HepG2 (cell line): ENCODE results near the gene ZFHX3. TPM values are rescaled to one million over a fixed set of nuclear protein-coding genes. Genes with fewer than 3 reads are reported as not detected.

Source experiments
- ATAC-seq: fragments of 200-7000 bp; cut with Tn5 transposase; 3 replicates; pipeline ENCODE4 v1.9.1; 2020; ENCODE audit warnings: mild to moderate bottlenecking, moderate library complexity
- BruUV-seq: library from RNA; stranded (reverse); fragments of 400-500 nt; replicated peaks from 2 replicates; lab custom pipeline; 2021; lab: Mats Ljungman, UMichigan
- CTCF ChIA-PET: fragments of 300-600 bp; formaldehyde crosslinking; extraction: SDS; loops from one replicate; lab custom pipeline; 2021; ENCODE audit warnings: low total read pairs, inconsistent platforms, low intra/inter-chr PET ratio; lab: Yijun Ruan, JAX
- POLR2A ChIA-PET: fragments of 350-600 bp; sonication (Branson Sonifier 250); formaldehyde crosslinking; loops from one replicate; lab custom pipeline; 2020; ENCODE audit warnings: antibody characterized with exemption, inconsistent platforms; lab: Yijun Ruan, JAX
- DNase-seq: peaks from one replicate; pipeline ENCODE4 v3.0.0-alpha.2; 2015; ENCODE audit warnings: low spot score
- FAIRE-seq: peaks from 3 replicates; lab custom pipeline; 2011; peaks lifted over from hg19 to GRCh38; lab: Jason Lieb, UNC
- H2AFZ ChIP-seq: one replicate; pipeline ENCODE4 v1.6.1; 2011; ENCODE audit warnings: low read length, inconsistent platforms
- H3K27ac ChIP-seq: fragments of 300-600 bp; 3 replicates; pipeline ENCODE4 v1.8.0; 2011; ENCODE audit warnings: mixed run types, mild to moderate bottlenecking, mixed read lengths, low read length, inconsistent platforms; ENCODE audit not compliant: insufficient read depth; ENCODE audit errors: extremely low read length
- H3K27me3 ChIP-seq, 2 experiments: fragments of 200-600 bp in 1 of 2; 2 replicates in 1 of 2; 3 replicates in 1 of 2; pipeline versions ENCODE4 v1.6.0 to v1.8.0; 2011; ENCODE audit warnings: low read length in 2 of 2, mild to moderate bottlenecking in 2 of 2, moderate library complexity in 2 of 2, inconsistent platforms in 1 of 2; ENCODE audit not compliant: insufficient read depth in 2 of 2, control insufficient read depth in 1 of 2
- H3K36me3 ChIP-seq, 2 experiments: fragments of 200-600 bp in 1 of 2; replicated peaks in 1 of 2; 2 replicates in 1 of 2; 3 replicates in 1 of 2; pipeline versions ENCODE4 v1.5.1 to v1.8.0; 2011; ENCODE audit warnings: low read length in 2 of 2, inconsistent platforms in 1 of 2; ENCODE audit not compliant: insufficient read depth in 2 of 2, control insufficient read depth in 1 of 2
- H3K4me1 ChIP-seq: 2 replicates; pipeline ENCODE4 v1.5.1; 2012; ENCODE audit warnings: low read length, inconsistent platforms; ENCODE audit not compliant: insufficient read depth
- H3K4me2 ChIP-seq: 2 replicates; pipeline ENCODE4 v1.6.0; 2011; ENCODE audit warnings: low read depth, low read length, inconsistent platforms
- H3K4me3 ChIP-seq, 3 experiments: fragments of 200-600 bp in 1 of 3; sonication (generic), shearing (Covaris generic) in 1 of 3; replicated peaks in 1 of 3; 2 replicates each; pipeline ENCODE4 v1.5.1; 2011 to 2016; ENCODE audit warnings: low read length in 3 of 3, inconsistent platforms in 2 of 3, low read depth in 2 of 3, mild to moderate bottlenecking in 2 of 3, control low read depth in 1 of 3, mixed read lengths in 1 of 3; ENCODE audit not compliant: insufficient read depth in 1 of 3
- H3K79me2 ChIP-seq: one replicate; pipeline ENCODE4 v1.6.1; 2011; ENCODE audit warnings: low read length, inconsistent platforms; ENCODE audit not compliant: insufficient read depth
- H3K9ac ChIP-seq: 2 replicates; pipeline ENCODE4 v1.6.0; 2011; ENCODE audit warnings: mild to moderate bottlenecking, low read depth, low read length, inconsistent platforms; ENCODE audit not compliant: insufficient read depth
- H3K9me3 ChIP-seq: 2 replicates; pipeline ENCODE4 v1.5.1; 2012; ENCODE audit warnings: mild to moderate bottlenecking, low read length
- H4K20me1 ChIP-seq: 2 replicates; pipeline ENCODE4 v1.6.0; 2011; ENCODE audit warnings: inconsistent platforms, mild to moderate bottlenecking, low read length, moderate library complexity; ENCODE audit not compliant: insufficient read depth
- ERF ChIP-seq: IDR thresholded peaks from 2 replicates; pipeline ENCODE4 v1.6.1; 2018; ENCODE audit warnings: missing biosample characterization, missing genetic modification reagents
- KDM3A ChIP-seq: IDR thresholded peaks from 2 replicates; pipeline ENCODE4 v1.6.1; 2018; ENCODE audit warnings: low read depth, missing compliant biosample characterization
- PAX8 ChIP-seq: sonication (generic); formaldehyde crosslinking; IDR thresholded peaks from 2 replicates; pipeline ENCODE4 v1.8.0; 2022; ENCODE audit warnings: mild to moderate bottlenecking, missing genetic modification reagents, borderline replicate concordance
- ZNF441 ChIP-seq: sonication (generic); formaldehyde crosslinking; IDR thresholded peaks from 2 replicates; pipeline ENCODE4 v1.7.0; 2021; ENCODE audit warnings: missing genetic modification reagents, borderline replicate concordance
- ZNF496 ChIP-seq: sonication (generic); formaldehyde crosslinking; IDR thresholded peaks from 2 replicates; pipeline ENCODE4 v1.8.1; 2023; ENCODE audit warnings: mild to moderate bottlenecking, moderate library complexity, missing genetic modification reagents; ENCODE audit not compliant: insufficient replicate concordance
- WGBS: methylation state at CpG from one replicate; pipeline ENCODE4 v1.1.6; 2017; ENCODE audit warnings: low lambda C conversion rate; 5-methylcytosine and 5-hydroxymethylcytosine counted together
- in situ Hi-C: cut with HindIII; loops from 2 replicates; pipeline ENCODE4 v1.10.0; 2017; ENCODE audit warnings: low pct_unique_long_range_greater_than_20kb; ENCODE audit not compliant: extremely low pct_ligation_motif_present
- intact Hi-C: fragments of 100-400 bp; cut with micrococcal nuclease; formaldehyde crosslinking; loops from one replicate; pipeline ENCODE4 v1.10.0; 2022; ENCODE audit not compliant: unreplicated experiment
- polyA plus RNA-seq, 8 experiments: library from polyadenylated mRNA; depleted of rRNA in 3 of 8; stranded (reverse) in 7 of 8; unstranded in 1 of 8; fragments of >200 nt; fragmentation: Illumina TruSeq in 4 of 8; extraction: Trizol in 4 of 8; gene quantifications; 2 replicates each; pipeline versions ENCODE4 v1.2.1 to v1.2.3, GENCODE V29; 2011 to 2016; ENCODE audit warnings: low read depth in 4 of 8, missing spikeins in 1 of 8, mixed read lengths in 1 of 8; ENCODE audit not compliant: insufficient read depth in 1 of 8
- total RNA-seq, 5 experiments: library from RNA; depleted of rRNA; stranded (reverse); fragments of >200 nt; fragmentation: Illumina TruSeq; extraction: Trizol; gene quantifications; 2 replicates each; pipeline ENCODE4 v1.2.3, GENCODE V29; 2016; ENCODE audit warnings: low read depth in 1 of 5
- TF ChIP-seq, protein P1 (sequence below): IDR thresholded peaks from 2 replicates; pipeline ENCODE4 v1.6.1; 2012; ENCODE audit warnings: inconsistent platforms
- TF ChIP-seq, protein P2 (sequence below): sonication (generic); formaldehyde crosslinking; IDR thresholded peaks from 2 replicates; pipeline ENCODE4 v1.5.0; 2020; ENCODE audit warnings: missing genetic modification reagents, mild to moderate bottlenecking, borderline replicate concordance
- TF ChIP-seq, protein P3 (sequence below): sonication (generic); formaldehyde crosslinking; IDR thresholded peaks from 2 replicates; pipeline ENCODE4 v1.4.0; 2020; ENCODE audit warnings: mild to moderate bottlenecking, missing genetic modification reagents
- TF ChIP-seq, protein P4 (sequence below): sonication (generic); formaldehyde crosslinking; IDR thresholded peaks from 2 replicates; pipeline ENCODE4 v1.4.0; 2020; ENCODE audit warnings: mild to moderate bottlenecking, missing genetic modification reagents

Gene ZFHX3
- total and polyA plus RNA-seq, 2 of the 13 experiments (the other 11 are each of a cell fraction or from before 2014, with no cell fraction given), result 5.0 to 6.0 TPM

DNA sequence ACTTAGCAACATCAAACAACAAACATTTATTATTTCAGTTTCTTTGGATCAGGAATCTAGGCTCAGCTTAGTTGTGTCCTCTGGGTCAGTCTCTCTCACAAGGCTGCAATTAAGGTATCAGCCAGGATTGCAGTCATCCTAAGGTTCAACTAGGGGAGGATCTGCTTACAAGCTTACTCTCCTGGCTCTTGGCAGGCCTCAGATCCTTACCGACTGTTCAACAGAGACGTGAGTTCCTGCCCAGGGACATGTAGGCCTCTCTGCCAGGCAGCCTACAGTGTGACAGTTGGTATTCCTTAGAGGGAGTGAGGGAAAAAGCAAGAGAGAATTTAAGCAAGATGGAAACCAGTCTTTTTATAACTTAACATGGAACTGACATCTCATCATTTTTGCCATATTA, 294.0 kb downstream of the ZFHX3 start:
- 84% methylated on average over 2 of the region's 2 CpGs for WGBS
- Histone ChIP-seq H3K4me1 (no peaks in the 10 kb centered on the region), H3K4me3 (no peak overlapping the region), H4K20me1 (no peaks in the 10 kb centered on the region), H3K27ac (no peak overlapping the region), H3K9ac (no peak overlapping the region), H3K9me3 (no peaks in the 10 kb centered on the region), H3K27me3 (no peaks in the 10 kb centered on the region), H3K36me3 (no peaks in the 10 kb centered on the region), H3K79me2 (no peaks in the 10 kb centered on the region), H3K4me2 (no peak overlapping the region), H2AFZ (no peak overlapping the region)
- no peak for DNase-seq
- in situ Hi-C loops (no loop called here), intact Hi-C loops (no loop called here)
- no peak for ATAC-seq
- POLR2A ChIA-PET, result no interaction called here
- no TSS peak for BruUV-seq
- CTCF ChIA-PET, result no interaction called here
- FAIRE-seq, result no peak
- TF ChIP-seq, protein P1, sequence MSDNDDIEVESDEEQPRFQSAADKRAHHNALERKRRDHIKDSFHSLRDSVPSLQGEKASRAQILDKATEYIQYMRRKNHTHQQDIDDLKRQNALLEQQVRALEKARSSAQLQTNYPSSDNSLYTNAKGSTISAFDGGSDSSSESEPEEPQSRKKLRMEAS, result no peak
- TF ChIP-seq ZNF441 (CRISPR knock-in tag), result no peak
- no peak for TF ChIP-seq PAX8 (CRISPR knock-in tag)
- TF ChIP-seq ZNF496, result no peak
- TF ChIP-seq, protein P2, sequence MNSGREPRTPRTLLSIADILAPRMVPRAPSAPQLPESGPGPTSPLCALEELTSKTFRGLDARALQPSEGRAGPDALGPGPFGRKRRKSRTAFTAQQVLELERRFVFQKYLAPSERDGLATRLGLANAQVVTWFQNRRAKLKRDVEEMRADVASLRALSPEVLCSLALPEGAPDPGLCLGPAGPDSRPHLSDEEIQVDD (CRISPR knock-in tag), result no peak
- TF ChIP-seq, protein P3, sequence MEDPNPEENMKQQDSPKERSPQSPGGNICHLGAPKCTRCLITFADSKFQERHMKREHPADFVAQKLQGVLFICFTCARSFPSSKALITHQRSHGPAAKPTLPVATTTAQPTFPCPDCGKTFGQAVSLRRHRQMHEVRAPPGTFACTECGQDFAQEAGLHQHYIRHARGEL (CRISPR knock-in tag), result no peak
- TF ChIP-seq ERF (CRISPR knock-in tag), result no peak
- TF ChIP-seq, protein P4, sequence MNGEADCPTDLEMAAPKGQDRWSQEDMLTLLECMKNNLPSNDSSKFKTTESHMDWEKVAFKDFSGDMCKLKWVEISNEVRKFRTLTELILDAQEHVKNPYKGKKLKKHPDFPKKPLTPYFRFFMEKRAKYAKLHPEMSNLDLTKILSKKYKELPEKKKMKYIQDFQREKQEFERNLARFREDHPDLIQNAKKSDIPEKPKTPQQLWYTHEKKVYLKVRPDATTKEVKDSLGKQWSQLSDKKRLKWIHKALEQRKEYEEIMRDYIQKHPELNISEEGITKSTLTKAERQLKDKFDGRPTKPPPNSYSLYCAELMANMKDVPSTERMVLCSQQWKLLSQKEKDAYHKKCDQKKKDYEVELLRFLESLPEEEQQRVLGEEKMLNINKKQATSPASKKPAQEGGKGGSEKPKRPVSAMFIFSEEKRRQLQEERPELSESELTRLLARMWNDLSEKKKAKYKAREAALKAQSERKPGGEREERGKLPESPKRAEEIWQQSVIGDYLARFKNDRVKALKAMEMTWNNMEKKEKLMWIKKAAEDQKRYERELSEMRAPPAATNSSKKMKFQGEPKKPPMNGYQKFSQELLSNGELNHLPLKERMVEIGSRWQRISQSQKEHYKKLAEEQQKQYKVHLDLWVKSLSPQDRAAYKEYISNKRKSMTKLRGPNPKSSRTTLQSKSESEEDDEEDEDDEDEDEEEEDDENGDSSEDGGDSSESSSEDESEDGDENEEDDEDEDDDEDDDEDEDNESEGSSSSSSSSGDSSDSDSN (CRISPR knock-in tag), result no peak
- no peak for TF ChIP-seq KDM3A (CRISPR knock-in tag)
